Activated CD4-positive, CD25-positive, alpha-beta regulatory T cell (primary cell): ENCODE measurements around the gene BRWD1.
A peak's percentile ranks its signal among the peaks of the same experiment; 100 is the strongest.

Experiments used
- DNase-seq, 4 experiments: peaks; one replicate each; lab custom pipeline; 2025; lab: John Stamatoyannopoulos, UW

BRWD1 gene

DNA sequence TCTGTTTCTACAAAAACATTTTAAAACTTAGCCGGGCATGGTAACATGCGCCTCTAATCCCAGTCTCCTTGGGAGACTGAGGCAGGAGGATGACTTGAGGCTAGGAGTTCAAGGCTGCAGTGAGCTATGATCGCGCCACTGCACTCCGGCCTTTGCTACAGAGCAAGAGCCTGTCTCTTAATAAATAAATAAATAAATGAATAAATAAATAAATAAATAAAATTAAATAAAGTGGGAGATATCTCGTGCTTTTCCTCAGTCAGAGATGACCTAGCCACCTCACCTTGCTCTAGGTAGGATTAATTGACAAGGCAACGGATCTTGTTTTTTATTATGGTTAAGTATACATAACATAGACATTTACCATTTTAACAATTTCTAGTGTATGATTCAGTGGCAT lies 14.3 kb upstream of the BRWD1 start:
- DNase-seq: no peak

DNA sequence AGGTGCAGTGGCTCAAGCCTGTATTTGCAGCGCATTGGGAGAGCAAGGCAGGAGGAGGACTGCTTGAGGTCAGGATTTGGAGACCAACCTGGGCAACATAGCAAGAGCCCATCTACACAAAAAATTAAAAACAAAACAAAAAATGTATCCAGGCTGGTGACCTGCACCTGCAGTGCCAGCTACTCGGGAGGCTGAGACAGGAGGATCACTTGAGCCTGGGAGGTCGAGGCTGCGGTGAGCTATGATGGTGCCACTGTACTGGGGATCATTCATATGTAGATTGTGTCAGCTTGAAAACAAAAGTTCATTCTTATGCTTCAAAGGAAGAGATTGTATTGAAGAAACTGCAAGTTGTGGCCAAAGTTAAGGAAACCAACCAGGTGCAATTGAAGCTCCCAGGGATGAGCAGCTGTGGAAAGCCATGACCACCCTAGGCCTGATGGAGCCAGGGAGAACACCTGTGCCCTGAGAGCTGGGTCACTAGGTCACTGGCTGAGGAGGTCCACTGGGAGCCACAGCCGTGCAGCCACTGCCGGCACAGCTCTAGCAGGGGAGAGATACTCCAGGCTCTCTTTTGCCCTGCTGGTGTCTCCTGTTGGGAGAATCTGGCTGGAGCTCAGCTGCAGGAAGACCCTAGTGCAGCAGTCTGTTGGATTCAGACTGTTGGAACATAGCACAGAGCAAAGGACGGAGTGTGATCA lies 13.3 kb upstream of the BRWD1 start:
- DNase-seq: no peak

DNA sequence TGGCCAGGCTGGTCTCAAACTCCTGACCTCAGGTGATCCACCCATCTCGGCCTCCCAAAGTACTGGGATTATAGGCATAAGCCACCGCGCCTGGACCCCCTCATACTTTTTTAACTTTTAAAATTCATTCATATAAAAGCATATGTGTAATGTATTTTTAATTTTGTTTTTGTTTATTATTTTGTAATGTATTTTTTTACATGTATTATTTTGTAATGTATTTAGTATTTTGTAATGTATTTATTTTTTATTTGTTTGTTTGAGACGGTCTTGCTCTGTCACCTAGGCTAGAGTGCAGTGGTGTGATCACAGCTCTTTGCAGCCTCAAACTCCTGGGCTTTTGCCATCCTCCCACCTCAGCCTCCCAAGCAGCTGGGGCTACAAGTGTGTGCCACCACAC lies 12.0 kb upstream of the BRWD1 start:
- DNase-seq: no peak

DNA sequence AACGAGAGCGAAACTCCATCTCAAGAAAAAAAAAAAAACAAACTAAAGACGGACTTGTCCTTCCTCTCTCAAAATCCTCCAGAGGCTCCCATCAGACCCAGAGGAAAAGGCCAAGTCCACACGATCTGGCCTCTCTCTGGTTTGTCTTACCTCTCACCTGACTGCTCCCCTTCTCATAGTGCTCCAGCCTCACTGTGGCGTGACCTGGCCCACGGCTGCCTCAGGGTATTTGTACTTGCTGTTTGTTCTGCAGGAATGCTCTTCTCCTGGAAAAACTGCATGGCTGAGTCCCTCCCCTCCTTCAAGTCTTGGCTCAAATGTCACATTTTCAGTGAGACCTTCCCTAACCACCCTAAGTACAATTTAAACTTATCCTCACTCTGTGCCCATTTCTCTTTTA lies 8.0 kb upstream of the BRWD1 start:
- DNase-seq: no peak

DNA sequence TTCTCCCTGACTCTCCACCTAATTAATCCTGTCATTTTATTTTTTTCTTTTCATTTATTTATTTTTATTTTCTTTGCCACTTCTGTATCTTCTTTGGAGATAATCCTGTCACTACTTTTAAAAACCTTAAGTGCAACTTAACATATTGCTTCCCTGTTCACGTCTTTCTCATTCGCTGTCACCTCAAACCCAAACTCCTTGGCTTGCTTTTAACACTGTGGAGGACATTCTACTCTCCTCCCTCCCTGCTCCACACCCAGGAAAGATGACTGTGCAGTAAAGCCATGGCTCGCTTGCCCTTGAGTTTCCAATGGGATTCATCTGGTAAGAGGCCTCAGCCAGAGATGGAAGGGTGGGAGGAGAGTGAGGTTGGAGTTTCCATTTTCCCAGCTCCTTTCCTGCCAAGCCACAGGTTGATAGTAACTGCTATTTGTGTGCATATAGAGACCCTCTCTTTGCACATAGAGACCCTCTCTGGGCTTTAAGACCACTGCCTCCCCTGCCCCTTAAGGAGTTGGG lies 6.4 kb upstream of the BRWD1 start:
- no peak for DNase-seq

DNA sequence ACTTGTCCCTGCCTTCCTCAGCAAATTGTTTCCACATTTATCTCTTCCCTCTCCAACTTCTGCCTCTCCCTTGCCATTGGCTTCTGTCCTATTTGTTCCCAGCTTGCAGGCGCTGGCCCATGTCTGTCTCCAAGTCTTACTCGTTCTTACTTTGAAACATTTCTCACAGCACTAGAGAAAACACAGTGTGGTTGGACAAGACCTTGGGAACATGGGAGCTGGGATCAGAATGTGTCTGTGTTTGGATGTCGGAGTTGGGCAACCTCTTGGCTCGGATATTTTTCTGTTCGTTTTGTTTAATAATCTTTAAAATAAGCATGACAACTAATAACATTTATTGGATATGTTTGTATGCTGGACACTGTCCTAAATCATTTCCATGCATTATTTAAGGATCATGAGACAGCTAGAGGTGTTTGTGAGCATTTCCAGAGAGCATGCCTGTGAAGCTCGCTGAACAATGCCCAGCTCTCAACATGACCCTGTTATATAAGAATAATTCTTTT lies 5.9 kb upstream of the BRWD1 start:
- no peak for DNase-seq

DNA sequence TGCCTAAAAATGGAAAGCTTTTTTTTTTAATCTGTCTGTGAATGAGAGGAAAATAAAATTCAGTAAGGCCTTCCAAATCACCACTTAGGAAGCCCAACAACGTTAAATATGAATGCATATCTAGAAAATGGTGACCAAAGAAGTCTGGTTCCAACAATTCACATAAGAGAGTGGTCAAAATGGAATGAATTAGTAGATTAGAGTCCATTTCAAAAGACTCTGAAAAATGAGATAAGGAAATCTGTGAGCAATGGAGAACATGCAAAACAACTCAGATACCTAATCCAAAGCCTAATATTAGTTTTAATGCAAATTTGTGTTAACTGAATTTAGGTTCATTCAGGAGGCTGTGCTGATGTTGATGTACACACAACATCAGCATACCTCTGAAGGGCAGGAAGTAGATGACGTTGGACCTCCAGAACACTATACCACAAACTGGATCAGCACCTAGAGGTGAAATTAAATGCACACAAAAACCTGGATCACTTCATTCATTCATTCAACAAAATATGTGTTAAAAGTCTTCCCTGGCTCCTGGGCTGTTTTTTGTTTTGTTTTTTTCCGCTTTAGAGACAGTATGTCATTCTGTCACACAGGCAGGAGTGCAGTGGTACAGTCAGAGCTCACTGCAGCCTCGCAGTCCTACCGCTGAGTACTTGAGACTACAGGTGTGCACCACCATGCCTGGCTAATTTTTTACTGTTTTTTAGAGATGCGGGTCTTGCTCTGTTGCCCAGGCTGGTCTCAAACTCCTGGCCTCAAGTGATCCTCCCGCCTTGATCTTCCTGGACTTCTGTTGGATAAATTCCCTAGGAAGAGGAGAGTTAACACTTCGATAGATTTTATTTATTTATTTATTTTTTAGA lies 4.9 kb upstream of the BRWD1 start:
- no peak for DNase-seq

DNA sequence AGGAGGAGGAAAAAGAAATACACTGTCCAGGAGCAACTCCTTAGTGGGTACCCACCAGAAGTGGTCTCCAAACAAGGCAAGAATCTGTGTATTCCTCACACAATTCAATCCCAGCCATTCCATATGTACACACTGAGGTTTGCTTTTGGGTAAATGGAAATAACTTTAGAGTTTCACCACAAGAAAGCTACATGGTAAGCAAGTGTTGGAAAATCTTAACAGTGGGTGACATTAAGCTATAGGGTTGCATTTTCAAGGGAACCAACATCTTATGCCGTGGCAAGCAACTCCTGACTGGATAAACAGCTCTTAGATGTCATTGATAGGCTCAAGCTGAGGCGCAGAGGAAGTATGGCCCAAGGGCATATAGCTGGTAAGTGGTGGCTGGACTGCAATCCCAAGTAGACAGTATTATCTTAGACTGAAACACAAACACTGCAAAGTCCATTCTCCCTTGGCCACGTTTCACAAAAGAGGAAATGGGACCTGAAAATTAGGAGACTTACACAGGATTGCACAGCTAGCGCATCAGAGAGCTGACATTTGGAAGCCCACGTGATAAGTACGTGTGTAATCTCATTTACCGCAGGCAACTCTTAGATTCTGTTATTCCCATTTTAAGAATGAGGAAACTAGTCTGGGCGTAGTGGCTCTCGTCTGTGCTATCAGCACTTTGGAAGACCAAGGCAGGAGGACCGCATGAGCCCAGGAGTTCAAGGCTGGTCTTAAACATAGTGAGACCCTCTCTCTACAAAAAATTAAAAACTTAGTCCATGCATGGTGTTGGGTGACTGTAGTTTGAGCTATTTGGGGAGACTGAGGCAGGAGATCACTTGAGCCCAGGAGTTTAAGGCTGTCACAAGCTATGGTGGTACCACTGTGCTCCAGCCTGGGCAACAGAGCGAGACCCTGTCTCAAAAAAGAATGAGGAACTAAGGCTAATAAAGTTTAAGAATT lies 4.0 kb upstream of the BRWD1 start:
- no peak for DNase-seq

DNA sequence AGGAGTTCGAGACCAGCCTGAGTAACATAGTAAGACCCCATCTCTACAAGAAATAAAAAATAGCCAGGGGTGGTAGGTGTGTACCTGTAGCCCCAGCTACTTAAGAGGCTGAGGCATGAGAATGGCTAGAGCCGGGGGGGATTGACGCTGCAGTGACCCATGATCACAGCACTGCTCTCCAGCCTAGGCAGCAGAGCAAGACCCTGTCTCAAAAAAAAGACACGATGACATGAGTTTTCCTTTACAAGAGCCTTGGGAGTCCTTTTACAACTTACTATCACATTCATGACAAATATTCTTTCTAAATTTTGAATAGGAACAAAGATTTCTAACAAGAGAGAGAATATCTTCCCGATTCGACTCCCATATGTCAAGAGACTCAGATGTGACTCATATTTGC lies 3.3 kb upstream of the BRWD1 start:
- DNase-seq: no peak

DNA sequence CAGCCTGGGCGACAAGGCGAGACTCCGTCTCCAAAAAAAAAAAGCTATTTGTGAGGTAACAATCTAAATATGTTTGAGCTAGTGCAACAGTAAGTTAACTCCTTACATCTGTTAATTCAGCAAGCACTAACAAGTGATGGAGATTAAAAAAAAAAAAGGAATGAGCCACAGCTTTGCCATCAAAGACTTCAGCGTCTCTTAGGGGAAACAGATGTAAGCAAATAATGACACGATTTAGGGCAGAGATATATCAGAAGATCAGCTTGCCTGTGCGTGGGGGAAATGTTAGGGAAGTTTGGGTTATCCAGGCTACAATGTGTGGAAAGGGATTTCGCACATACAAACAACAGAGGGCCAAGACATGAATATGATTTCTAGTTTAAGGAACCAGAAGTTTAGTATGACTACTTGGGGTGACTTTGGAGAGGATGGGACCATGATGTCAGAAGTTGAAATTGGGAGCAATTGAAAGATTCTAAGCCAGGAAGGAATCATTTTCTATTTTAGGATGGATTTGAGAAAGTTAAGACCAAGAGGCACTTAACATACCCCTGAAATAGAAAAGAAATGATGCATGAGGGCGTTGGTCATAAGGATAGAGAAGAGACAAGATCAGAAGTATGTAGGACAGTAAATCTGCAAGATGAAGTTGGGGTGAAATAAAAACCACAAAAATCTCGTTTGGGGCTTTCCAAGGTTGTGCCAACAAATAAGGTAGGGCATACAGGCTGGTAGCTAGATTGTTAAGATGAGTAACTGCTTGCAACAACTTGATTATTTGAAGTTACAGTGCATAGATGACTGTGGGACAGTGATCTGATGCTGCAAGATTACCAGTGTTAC lies 2.4 kb upstream of the BRWD1 start:
- no peak for DNase-seq

DNA sequence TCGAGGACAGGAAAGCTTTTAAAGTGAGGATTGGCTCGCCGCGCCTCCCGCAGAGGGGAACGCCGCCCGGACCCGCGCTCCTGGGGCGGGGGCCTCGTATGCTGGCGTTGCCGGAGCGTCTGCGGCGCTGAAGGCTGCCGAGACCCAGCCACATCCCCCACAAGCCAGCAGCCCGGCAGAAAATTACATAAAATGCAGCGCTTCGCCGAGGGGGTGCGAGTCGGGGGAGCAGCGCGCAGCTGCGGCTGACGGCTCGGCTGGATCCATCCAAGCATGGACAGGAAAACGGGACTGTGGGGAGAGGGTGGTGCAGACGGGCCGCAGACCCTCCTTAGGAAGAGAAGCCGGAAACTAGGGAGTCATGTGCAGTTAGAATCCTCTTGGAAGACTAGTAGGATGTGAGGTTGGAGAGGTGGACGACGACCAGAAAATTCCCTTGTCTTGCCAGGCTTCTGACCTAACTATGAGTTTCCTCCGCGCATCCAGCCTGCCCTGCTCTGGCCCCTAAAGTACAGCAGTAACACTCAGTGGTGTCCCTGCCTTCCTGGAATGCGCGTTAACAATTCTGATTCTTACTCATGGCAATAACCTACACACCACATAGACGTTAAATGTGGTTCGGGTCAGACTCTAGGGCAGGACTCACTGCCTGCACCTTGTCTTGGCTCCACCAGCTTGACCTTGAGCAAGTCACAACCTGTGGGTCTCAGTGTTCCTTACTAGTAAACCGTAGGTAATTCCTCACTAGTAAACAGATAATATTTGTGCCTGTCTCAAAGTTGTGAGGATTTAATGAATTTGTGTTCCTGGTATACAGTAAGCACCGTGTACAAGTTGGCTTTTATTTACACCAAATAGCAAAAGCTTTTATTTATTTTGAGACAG lies 953 bp upstream of the BRWD1 start:
- peak; percentile 10 to 34 (median 31) for DNase-seq

DNA sequence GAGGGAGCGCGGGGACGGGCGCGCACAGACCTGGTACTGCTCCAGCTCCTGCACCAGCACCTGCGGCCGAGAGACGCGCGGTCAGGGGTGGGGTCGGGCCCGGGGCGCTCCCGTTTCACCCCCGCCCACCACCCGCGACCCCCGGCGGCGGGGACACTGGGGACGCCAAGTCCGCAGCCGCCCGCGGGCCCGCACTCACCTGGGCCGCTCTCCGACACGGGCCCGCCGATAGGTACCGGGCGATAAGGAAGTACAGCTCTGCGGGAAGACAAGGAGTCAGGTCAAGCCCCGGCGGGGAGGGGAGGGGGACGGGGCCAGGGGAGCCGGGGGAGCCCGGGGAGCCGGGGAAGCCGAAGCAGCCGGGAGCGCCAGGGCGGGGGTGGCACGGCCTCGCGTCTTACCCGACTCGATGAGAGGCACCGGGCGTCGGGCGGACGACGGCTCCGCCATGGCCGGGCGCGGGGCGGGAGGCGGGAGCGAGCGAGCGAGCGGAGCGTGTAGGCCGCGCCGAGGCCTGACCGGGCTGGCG lies 326 bp downstream of the BRWD1 start:
- peak in 3 of 4 experiments; percentile 46 to 59 (median 52) for DNase-seq

DNA sequence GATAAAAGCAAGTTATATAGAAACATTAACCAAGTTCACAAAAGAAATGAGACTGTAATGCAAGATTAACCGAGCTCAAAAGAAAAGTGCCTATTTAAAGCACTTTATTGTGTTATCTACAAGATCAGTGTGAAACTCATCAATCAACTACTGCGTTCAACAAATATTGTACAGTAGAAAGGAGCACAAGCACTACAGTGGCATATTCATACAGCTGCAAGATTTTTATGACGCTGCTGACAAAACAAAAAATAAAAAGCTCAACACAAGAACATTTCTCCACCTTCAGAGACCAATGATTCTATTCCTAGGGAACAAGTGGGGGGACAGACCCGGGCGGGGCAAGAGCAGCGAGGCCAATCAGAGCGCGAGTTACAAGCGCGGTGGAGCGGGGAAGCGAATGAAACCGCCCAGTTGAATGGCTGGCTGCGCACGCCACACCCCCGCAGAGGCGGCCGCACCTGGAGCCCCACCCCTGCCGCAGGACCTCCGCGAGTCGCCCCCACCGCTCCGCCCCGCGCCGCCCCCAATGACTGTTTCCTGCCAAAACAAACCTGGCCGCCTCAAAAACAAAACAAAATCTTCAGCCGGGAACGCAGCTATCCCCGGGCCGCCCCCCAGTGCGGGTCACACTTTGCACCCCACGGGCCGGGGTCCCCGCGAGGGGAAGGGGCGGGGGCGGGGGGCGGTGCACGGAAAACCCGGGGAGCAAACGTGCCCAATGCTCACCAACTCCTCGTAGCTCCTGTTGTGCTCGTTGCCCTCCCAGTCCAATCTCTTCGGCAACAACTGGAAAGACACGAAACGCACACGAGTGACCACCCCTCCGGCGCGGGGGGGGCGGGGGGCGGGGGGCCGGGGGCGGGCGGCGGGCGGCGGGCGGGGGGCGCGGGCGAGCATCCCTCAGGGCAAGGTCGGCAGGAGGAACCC lies 1.1 kb downstream of the BRWD1 start:
- peak; percentile 90 to 91 (median 90) for DNase-seq

DNA sequence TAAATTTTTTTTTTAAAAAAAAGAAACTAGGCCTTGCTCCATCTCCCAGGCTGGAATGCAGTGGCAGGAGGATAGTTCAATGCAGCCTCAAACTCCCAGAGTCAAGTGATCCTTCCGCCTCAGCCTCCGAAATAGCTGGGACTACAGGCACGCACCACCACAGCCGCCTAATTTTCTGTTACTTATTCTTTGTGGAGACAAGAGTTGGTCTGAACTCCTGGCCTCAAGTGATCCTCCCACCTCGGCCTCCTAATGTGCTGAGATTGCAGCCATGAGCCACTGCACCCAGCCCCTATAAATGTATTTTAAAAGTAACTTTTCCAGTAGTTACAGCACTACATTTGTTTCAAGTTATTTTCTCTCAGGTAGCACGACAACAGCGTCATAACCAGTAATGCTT lies 2.3 kb downstream of the BRWD1 start:
- no peak for DNase-seq

DNA sequence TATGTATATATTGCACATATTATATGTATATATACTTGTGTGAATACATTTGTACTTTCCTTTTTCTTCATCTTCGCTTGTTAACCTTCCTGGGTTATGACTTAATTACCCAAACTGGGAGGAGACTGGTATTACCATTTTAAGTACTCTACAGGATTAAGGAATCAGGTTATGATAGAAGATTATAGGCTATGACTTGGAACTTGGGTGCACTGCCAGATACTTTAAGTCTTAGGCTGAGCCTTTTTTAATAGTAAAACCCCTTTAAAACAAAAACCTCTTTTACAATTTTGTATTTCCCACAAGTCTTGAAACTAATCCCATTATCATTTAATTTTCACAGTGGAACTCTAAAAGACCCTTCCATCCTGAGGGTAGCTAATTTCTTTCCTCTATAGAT lies 6.0 kb downstream of the BRWD1 start:
- no peak for DNase-seq

DNA sequence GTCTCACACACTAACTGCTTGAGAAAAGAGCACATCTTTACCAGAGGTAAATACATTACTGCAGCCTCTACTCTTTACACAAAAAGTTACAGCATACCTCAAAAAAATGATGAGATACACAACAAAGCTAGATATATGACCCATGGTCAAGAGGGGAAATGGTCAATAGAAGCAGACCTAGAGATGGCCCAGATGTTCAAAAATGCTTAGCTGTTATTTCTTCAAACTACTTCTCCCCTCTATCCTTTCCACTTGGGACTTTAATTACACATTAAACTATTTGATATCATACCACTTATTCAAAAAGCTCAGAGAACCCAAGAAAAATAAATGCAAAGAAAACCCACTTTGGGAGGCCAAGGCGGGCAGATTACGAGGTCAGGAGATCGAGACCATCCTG lies 12.8 kb downstream of the BRWD1 start:
- DNase-seq: no peak

DNA sequence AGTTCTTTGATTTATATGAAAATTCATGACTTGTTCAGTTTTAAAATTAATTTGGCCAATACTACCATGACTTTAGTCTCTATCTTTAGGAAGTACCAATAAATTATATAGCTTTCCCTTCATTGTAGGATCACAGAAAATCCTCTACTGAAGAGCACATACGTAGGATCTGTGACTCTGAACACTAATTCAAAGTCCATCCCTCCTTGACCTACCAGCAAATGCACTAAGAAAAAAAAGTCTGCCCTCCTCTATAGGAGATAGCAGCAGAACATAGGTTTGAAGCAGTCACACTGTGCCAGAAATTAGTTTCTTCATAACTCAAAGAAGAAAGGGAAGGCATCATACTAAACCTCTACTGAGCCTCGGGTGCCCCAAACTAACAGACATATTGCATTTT lies 16.5 kb downstream of the BRWD1 start:
- no peak for DNase-seq

DNA sequence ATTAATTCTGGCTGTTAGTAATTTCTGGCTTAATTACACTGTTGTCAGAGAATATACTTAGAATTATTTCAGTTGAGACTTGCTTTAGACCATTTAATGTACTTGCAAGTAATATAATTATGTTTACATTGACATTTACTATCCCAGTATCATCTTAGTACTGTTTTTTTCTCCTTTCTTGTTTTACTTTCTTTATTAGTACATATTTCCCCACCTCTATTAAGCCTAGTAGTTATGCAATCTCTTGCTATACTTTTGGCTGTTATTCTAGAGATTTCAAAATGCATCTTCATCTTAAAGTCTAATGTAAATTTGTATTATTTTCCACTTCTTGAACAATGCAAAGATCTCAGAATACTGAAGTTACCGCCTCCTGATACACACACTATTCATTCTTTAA lies 24.4 kb downstream of the BRWD1 start:
- no peak for DNase-seq

DNA sequence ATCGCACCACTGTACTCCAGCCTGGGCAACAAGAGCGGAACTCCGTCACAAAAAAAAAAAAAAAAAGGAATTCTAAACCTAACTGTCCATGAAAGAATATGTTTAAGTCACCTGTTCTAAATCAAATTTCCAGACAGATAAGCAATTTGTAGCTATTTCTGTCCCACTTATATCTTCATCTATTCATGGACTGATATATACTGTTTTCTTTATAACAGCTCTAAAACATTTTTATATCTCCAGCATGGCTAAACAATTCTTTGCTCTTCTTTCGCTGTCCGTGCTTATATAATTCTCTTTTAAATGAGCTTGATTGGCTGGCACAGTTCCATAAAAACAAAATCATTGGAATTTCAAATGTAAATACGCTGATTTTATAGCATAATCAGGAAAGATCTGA lies 30.5 kb downstream of the BRWD1 start:
- DNase-seq: no peak
